GM21390 (cell line): ENCODE data around the gene OLFML2A.
"Not testable (repeated sequence)": the region's sequence is repeated elsewhere in the genome, so short reads cannot be mapped to it uniquely, and the experiment has no call there.

ENCODE experiments used
- ATAC-seq: cut with Tn5 transposase; IDR thresholded peaks from one replicate; pipeline ENCODE4 v1.9.1; 2021; ENCODE audit not compliant: unreplicated experiment

The OLFML2A gene

DNA sequence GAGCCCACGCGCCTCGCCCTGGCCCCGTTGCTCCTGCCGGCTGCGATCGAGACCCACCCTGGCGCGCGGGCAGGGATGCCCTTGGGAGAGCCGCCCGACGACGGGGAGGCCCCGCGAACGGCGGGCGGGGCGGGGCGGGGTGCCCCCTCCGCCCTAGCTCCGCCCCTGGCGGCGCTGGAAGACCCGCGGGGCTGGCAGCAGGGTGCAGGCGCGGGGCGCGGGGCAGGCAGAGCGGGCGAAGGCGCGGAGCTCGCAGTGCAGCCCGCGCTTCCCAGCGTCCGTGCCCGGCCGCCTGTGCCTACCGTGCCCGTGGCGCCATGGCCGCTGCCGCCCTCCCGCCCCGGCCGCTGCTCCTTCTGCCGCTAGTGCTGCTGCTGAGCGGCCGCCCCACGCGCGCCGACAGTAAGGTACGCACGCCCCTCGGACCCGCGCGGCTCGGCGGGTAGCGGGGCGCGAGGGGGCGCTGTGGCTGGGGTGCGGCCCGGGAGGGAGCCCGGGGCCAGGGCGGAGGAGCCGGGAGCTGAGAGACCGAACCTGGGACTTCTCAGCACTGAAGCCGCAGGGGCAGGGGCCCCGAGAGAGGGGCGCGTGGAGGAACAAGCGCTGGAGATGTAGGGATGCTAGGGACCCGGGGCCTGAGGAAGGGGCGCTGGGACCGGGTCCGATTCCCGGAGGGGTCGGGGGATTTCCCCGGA is at the start of gene OLFML2A:
OLFML2A (plus strand) TSS at position 180 of the 695 bp plus-strand sequence; CDS start at position 318, 138 bp downstream.
- ATAC-seq, result no peak

DNA sequence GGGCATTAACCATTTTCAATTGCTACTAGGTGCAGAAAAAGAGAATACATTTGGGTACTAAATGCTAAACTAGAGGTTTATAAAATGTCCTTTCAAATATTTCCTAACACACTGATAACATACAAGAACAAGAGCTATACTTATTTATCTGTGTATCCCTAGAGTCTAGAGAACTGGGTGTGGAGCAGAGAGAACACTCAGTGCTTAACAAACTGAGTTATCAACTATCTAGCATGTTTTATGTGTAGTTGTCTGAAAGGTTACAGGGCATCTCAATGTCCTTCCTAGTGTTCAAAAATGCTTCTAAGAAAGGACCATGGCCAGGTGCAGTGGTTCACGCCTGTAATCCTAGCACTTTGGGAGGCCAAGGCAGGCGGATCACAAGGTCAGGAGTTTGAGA is 46.2 kb upstream of the OLFML2A start:
- ATAC-seq, result no peak

DNA sequence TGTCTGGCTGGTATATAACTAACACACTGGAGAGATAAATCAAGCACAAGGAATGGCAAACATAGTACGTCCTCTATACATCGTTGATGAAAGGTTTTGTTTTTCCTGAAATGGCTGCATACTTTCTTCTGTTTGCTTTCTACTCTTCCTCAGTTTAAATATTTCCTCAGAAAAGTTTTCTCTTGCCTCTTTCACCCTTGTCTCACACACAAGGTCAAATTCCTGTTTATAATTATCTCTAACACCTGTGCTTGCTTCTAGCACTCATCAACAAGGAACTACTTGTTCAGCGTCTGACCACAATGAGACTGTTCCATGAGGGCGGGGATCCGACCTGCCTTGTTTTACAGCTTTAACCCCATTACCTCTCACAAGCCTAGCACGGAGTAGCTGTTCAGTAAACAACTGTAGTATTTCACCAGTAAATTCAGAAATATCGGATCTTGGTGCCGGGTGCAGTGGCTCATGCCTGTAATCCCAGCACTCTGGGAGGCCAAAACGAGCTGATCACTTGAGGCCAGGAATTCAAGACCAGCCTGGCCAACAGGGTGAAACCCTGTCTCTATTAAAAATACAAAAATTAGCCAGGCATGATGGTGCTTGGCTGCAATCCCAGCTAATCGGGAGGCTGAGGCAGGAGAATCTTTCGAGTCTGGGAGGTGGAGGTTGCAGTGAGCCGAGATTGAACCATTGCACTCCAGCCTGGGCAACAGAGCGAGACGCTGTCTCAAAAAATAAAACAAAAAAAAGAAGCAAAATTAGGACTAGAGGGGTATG is 42.8 kb upstream of the OLFML2A start:
- ATAC-seq, result no peak

- ATAC-seq, result not testable (repeated sequence)
Measured at GRCh38 chr9:124734741-124735083, 42.2 kb upstream of the OLFML2A start.

DNA sequence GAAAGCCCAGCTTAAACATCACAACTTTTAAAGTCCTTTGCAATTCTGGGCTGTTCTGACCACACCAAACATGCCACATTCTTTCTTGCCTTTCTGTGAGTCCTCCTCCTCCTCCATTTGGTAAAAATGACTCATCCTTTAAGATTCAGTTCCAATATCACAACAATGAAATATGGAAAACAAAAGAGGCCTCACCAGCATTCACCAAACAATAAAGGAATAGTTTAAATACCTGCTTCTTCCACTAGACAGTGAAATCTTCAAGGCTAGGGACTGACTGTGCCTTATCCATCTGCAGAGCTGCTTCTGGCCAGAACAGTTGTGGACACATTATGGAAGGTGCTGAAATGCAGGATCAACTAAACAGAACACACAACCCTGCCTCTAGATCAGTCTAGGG is 41.8 kb upstream of the OLFML2A start:
- ATAC-seq, result no peak

- ATAC-seq, result not testable (repeated sequence)
Measured at GRCh38 chr9:124738075-124738474, 38.9 kb upstream of the OLFML2A start.

DNA sequence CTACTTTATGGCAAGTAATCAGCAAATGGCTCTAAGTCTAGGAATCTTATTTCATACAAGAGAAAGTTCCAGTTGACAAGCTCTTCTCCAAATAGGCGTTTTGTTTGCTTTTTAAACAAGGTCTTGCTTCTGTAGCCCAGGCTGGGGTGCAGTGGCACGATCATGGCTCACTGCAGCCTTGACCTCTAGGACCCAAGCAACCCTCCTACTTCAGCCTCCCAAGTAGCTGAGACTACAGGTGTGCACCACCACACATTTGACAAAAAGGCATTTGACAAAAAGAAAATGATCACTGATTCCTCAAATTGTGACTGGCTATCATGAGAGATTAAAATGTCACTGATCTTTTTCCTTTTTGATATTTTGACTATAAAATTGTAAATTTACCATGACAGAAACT is 37.6 kb upstream of the OLFML2A start:
- no peak for ATAC-seq

- no peak for ATAC-seq
Measured at GRCh38 chr9:124741149-124741548, 35.8 kb upstream of the OLFML2A start.

DNA sequence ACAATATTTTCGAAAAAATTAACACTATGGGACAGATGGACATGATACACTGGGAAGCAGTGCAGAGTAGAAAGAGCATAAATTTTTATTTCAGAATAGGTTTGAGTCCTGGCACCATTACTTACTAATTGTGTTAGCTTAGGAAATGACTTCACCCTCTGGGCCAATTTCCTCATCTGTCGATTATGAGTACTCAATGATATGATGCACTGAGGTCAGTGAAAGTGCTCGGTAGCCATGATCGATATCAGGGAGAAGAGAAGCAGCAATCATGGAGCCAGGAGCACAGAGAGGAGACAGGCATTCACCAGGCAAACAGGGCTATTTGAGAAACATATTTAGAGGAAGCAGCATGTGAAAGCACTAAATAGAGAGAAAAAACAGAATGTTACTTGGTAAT is 35.3 kb upstream of the OLFML2A start:
- no peak for ATAC-seq

DNA sequence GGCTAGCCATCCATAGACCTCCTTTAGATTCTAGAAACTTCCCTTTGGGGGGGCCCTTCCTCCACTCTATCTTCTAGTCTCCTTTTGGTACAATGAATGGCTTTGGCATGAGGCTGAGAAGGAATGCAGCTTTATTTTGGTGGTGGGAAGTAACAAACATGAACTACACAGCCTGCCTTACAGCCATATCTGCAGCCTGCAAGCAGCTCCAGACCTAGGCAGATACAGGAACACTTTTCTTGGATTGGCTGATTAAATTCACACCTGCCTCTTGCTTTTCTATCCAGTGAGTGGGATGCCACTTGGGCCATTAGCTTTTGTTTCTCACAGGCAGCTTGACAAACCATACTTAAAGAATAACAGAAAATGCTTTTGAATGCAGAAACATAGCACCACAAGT is 34.0 kb upstream of the OLFML2A start:
- no peak for ATAC-seq

DNA sequence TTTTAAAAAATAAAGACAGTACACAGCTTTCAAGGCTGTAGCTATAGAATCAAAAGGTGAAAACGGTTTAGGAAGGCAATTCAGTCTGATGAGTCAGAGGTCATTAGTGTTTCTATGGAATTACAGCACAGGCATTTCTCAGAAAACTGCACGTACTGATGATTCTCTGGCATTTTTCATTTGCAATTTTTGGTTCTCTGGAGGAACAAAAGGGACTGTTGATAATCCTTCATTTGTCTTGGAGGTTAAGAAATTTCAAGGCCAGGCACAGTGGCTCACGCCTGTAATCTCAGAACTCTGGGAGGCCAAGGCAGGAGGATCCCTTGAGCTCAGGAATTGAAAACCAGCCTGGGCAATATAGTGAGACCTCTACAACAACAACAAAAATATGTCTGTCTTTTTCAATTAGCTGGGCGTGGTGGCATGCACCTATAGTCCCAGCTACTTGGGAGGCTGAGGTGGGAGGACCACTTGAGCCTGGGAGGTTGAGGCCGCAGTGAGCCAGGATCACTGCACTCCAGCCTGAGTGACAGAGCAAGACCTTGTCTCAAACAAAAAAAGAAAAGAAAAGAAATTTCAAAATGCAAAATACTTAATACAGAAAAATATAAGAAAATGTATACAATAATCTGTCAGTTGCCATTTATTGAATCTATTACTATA is 33.1 kb upstream of the OLFML2A start:
- ATAC-seq, result no peak

- no peak for ATAC-seq
Measured at GRCh38 chr9:124747065-124747464, 29.9 kb upstream of the OLFML2A start.

DNA sequence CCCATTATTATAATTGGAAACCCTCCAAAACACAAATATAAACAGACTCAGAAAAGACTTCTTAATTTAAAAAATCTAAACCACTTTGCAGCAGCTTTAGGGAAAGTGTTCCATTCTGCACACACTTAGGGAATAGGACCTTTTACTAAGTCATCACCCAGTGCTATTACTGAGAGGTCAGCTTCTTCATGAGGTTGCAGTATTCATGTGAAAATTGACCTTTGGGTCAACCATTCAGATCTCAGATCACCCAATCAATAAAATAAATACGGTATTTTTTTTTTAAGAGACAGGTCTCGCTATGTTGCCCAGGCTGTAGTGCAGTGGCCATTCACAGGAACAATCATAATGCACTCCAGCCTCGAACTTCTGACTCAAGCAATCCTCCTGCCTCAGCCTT is 27.6 kb upstream of the OLFML2A start:
- ATAC-seq, result no peak

- ATAC-seq, result no peak
Measured at GRCh38 chr9:124749781-124750180, 27.2 kb upstream of the OLFML2A start.

DNA sequence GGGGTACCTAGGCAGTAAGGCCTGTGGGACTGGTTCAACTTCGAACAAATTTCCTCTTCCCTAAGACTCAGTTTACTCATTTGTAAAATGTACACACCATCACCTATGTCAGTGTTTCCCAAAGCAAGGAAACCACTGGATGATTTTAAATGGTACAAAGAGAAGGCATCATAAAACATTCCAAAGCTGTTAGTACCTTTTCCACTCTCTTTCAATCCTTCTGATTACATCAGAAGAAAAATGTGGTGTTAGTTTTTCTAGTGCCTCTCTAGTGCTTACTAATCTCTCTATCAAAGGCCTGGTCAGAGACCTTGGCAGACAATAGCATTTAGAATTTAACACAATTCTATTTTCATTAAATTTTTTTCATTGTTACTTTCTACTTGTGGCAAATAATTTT is 24.0 kb upstream of the OLFML2A start:
- no peak for ATAC-seq

GRCh38 chr9:124754289-124754688 is 22.6 kb upstream of the OLFML2A start:
- no peak for ATAC-seq

DNA sequence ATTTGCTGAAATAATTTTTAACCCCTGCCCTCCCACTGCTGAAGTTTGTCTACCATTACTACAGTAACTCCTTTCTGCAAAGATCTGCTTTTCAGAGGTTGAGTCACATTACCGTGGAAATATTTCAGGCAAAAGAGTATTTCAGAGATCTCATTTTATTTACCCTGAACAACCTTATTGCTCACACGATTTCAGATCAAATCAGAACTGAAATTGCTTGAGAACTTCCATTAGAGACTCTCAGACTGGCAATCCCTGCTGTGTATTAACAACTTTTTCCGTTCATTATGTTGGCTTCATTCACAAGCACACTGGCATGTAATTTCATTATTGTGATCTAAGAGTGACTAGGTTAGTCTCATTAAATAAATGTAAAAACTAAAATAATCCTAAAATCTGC is 21.9 kb upstream of the OLFML2A start:
- no peak for ATAC-seq

GRCh38 chr9:124756011-124756410 is 20.9 kb upstream of the OLFML2A start:
- no peak for ATAC-seq

- ATAC-seq, result no peak
Measured at GRCh38 chr9:124757616-124758015, 19.3 kb upstream of the OLFML2A start.

GRCh38 chr9:124758061-124758460 is 18.9 kb upstream of the OLFML2A start:
- no peak for ATAC-seq

- ATAC-seq, result no peak
Measured at GRCh38 chr9:124758691-124759090, 18.2 kb upstream of the OLFML2A start.

DNA sequence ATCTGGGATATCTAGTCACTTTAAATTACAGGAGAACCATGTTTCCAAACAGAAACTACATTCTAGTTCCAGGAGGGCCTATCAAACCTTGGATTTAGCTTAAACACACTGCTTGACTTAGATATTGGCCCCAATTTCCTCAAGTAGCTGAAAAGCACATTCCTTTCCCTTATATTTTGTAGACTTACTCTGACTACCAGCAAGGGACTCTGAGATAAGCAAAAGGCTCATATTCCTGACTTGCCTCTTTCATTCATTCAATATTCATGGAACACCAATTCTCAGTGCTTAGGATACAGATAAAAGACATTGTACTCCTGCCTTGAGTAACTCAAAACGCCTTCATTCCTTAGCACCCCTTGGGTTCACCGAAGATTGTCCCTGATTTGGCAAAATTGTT is 17.6 kb upstream of the OLFML2A start:
- no peak for ATAC-seq
